ENCODE results near the gene FAM200A. TPM values are rescaled to one million over a fixed set of nuclear protein-coding genes. Genes with fewer than 3 reads are reported as not detected.
A peak's percentile ranks its signal among the peaks of the same experiment; 100 is the strongest.
"Not testable (repeated sequence)": the region's sequence is repeated elsewhere in the genome, so short reads cannot be mapped to it uniquely, and the experiment has no call there.

Gene FAM200A
- total RNA-seq, 4 donors from 2014 or later = 1.3 to 22.6 (median 5.1) TPM

DNA sequence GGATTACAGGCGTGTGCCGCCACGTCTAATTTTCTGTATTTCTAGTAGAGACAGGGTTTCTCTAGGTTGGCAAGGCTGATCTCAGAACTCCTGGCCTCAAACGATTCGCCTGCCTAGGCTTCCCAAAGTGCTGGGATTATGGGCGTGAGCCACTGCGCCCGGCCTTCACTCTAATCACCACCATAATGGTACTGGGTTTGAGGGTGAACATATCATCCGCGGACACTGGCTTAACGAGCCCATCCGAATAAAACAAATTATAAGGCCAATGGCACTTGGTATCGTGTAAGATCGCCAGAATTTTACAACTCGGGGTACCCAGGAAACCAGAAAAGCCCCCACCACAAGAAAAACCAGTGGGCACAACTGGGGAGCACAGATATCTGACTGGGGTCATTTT, 580 bp downstream of the FAM200A start:
- intact Hi-C loops (cut with DNase I; ENCODE audit: low total_unique reads) = loop anchor here (5.0 kb wide), 1 partner anchor 49 kb away; the partner anchor contains the start of genes ZKSCAN5 and ZNF394
- Histone ChIP-seq H3K4me1 (peaks cover 0 to 8% of the 10 kb centered on the region in 2 donors), H3K4me3 (peak overlapping the region; percentile 86 to 92), H3K36me3 (no peaks in the 10 kb centered on the region), H3K9me3 (peaks cover 0 to 5% of the 10 kb centered on the region in 2 donors), H3K27ac (peak overlapping the region; percentile 82 to 87), H3K27me3 (no peaks in the 10 kb centered on the region)
- no peak for DNase-seq
- TF ChIP-seq POLR2A (IDR thresholded peaks at IDR 0.05) = no peak
- TF ChIP-seq, protein P1, sequence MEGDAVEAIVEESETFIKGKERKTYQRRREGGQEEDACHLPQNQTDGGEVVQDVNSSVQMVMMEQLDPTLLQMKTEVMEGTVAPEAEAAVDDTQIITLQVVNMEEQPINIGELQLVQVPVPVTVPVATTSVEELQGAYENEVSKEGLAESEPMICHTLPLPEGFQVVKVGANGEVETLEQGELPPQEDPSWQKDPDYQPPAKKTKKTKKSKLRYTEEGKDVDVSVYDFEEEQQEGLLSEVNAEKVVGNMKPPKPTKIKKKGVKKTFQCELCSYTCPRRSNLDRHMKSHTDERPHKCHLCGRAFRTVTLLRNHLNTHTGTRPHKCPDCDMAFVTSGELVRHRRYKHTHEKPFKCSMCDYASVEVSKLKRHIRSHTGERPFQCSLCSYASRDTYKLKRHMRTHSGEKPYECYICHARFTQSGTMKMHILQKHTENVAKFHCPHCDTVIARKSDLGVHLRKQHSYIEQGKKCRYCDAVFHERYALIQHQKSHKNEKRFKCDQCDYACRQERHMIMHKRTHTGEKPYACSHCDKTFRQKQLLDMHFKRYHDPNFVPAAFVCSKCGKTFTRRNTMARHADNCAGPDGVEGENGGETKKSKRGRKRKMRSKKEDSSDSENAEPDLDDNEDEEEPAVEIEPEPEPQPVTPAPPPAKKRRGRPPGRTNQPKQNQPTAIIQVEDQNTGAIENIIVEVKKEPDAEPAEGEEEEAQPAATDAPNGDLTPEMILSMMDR (IDR thresholded peaks at IDR 0.05) = no peak

DNA sequence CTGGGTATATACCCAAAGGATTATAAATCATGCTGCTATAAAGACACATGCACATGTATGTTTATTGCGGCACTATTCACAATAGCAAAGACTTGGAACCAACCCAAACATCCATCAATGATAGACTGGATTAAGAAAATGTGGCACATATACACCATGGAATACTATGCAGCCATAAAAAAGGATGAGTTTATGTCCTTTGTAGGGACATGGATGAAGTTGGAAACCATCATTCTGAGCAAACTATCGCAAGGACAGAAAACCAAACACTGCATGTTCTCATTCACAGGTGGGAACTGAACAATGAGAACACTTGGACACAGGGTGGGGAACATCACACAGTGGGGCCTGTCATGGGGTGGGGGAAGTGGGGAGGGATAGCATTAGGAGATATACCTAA, 2.4 kb downstream of the FAM200A start:
- intact Hi-C loops (cut with DNase I; ENCODE audit: low total_unique reads); H3K36me3 ChIP-seq: not testable (repeated sequence)
- H3K9me3 ChIP-seq = peaks cover 0 to 11% of the 10 kb centered on the region in 2 donors

DNA sequence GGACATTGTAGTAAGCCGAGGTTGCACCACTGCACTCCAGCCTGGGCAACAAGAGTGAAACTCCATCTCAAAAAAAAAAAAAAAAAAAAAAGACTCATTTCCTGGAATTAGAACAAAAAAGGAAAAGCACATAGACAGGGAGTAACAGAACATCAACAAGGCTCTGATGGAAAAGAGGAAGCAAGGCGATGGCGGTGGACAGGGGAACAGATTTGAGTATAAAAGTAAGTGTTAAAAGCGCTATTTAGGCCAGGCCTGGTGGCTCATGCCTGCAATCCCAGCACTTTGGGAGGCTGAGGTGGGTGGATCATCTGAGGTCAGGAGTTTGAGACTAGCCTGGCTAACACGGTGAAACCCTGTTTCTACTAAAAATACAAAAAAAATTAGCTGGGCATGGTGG, 6.6 kb downstream of the FAM200A start:
- H3K36me3 ChIP-seq; H3K27me3 ChIP-seq; H3K27ac ChIP-seq; intact Hi-C loops (cut with DNase I; ENCODE audit: low total_unique reads); DNase-seq; H3K4me1 ChIP-seq; H3K4me3 ChIP-seq: not testable (repeated sequence)
- H3K9me3 ChIP-seq = peaks cover 0 to 15% of the 10 kb centered on the region in 2 donors

More for the DNA sequence above, 2.4 kb downstream of the FAM200A start:
- not testable (repeated sequence) for DNase-seq, H3K27ac ChIP-seq, H3K27me3 ChIP-seq, H3K4me1 ChIP-seq, H3K4me3 ChIP-seq

DNA sequence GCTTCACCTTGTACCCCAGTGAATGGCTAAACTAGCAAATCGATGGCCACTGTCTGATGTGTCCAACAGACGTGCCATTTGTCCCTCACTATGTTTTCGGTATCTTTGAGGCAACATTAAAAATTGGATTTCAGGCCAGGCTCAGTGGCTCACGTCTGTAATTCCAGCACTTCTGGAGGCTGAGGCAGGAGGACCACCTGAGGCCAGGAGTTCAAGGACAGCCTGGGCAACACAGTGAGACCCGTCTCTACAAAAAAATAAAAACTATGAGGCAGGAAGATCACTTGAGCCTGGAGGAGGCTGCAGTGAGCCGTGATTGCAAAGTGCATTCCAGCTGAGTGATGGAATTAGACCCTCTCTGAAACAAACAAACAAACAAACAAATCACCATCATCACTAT, 8.0 kb downstream of the FAM200A start:
- Histone ChIP-seq H3K36me3 (no peaks in the 10 kb centered on the region), H3K27ac (no peak overlapping the region), H3K9me3 (peaks cover 0 to 18% of the 10 kb centered on the region in 2 donors), H3K4me3 (no peak overlapping the region), H3K4me1 (no peaks in the 10 kb centered on the region), H3K27me3 (no peaks in the 10 kb centered on the region)
- no peak for DNase-seq
- intact Hi-C loops (cut with DNase I; ENCODE audit: low total_unique reads) = no loop called here
- TF ChIP-seq, protein P1 (IDR thresholded peaks at IDR 0.05) = no peak
- no peak for TF ChIP-seq POLR2A (IDR thresholded peaks at IDR 0.05)

DNA sequence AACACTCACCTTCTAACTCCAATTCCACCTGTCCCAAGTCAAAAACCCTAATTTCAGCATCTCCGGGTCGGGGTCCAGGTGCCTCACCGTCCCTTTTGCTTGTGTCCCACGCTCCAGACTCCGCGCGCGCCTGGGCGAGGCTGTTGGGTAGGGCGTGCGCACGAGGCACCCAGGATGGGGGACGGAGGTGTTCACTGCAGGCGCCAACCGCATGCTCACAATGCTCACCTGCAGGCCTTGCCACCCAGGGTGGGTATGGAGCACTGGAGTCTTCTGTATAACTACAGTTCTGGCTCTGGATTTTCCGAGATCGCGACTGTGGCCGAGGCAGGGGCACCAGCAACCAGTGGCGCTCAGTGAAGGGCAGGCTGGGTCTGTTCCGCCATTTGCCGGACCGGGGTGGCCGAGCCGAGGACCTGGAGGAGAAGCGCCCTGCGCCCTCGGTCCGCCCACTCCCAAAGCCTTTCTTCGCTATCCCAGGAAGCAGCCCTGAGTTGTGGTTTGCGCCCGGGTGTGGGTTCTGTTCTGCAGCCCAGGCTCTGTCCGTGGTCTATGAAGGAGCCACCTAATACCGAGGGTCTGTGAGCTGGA, 8.7 kb downstream of the FAM200A start:
- H3K9me3 ChIP-seq = peaks cover 0 to 14% of the 10 kb centered on the region in 2 donors
- no peak for TF ChIP-seq POLR2A (IDR thresholded peaks at IDR 0.05)
- TF ChIP-seq, protein P1 (IDR thresholded peaks at IDR 0.05) = no peak
- no peak for DNase-seq
- no peaks in the 10 kb centered on the region for H3K36me3 ChIP-seq
- no peak overlapping the region for H3K4me3 ChIP-seq
- H3K27ac ChIP-seq = no peak overlapping the region
- intact Hi-C loops (cut with DNase I; ENCODE audit: low total_unique reads) = no loop called here
- H3K27me3 ChIP-seq = no peaks in the 10 kb centered on the region
- no peaks in the 10 kb centered on the region for H3K4me1 ChIP-seq

DNA sequence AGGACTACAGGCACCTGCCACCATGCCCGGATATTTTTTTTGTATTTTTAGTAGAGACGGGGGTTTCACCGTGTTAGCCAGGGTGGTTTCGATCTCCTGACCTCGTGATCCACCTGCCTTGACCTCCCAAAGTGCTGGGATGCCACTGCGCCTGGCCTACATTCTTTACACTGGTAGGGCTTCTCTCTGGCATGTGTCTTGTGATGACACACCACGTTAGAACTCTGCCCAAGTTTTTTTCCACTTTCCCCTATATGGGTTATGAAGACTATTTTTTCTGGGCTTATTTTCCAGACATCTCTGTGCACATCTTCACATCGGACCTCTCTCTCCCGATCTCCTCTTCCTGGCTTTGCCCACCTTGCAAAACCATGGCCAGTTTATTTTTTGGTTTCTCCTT, 10.7 kb downstream of the FAM200A start:
- H3K4me1 ChIP-seq = no peaks in the 10 kb centered on the region
- H3K27ac ChIP-seq = no peak overlapping the region
- intact Hi-C loops (cut with DNase I; ENCODE audit: low total_unique reads) = no loop called here
- no peak for DNase-seq
- TF ChIP-seq, protein P1 (IDR thresholded peaks at IDR 0.05) = no peak
- TF ChIP-seq POLR2A (IDR thresholded peaks at IDR 0.05) = no peak
- no peaks in the 10 kb centered on the region for H3K36me3 ChIP-seq
- H3K4me3 ChIP-seq = no peak overlapping the region
- no peaks in the 10 kb centered on the region for H3K27me3 ChIP-seq
- peaks cover 0 to 12% of the 10 kb centered on the region in 2 donors for H3K9me3 ChIP-seq

Measured in uterus (tissue), 4 donors.